GM03348 (cell line): Measurements from ENCODE around the gene HIRA.
"Not testable (repeated sequence)": the region's sequence is repeated elsewhere in the genome, so short reads cannot be mapped to it uniquely, and the experiment has no call there.

Experiments
- DNase-seq: peaks from one replicate; pipeline ENCODE4 v3.0.0; 2012; ENCODE audit warnings: low spot score

HIRA gene

DNA sequence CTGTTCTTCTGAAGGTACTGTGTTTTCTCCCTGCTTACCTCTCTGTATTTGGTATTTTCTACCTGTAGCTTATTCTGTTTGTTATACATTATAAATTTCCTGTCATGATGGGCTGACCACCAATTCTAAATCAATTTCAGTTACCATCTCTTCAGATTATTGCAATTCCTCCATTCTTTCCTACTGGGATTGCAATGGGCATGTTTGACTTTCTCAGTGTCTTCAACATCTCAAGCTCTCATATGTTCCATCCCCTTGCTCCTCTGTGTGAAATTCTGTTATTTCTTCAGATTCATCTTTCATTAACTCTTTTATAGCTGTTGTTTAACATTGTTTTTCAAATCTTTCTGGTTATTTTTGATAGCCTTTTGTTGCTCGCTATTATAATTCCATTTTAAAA is 31.5 kb upstream of the HIRA start:
- no peak for DNase-seq

DNA sequence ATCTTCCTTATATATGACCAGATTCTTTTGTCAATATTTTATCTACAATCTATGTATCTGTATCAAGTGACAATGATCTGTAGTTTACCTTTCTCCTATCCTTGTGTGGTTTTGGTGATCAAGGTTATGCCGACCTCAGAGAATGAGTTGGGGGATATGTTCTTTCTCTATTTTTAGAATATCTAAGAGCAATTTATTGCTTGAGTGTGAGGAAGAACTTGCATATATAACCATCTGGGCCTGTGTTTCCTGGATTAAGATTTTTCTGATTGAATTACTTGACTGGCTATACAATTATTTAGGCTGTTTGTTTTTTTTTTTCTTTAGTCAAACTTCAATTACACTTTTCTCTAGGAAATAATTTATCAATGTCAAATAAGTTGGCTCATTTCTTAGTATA is 30.0 kb upstream of the HIRA start:
- no peak for DNase-seq

DNA sequence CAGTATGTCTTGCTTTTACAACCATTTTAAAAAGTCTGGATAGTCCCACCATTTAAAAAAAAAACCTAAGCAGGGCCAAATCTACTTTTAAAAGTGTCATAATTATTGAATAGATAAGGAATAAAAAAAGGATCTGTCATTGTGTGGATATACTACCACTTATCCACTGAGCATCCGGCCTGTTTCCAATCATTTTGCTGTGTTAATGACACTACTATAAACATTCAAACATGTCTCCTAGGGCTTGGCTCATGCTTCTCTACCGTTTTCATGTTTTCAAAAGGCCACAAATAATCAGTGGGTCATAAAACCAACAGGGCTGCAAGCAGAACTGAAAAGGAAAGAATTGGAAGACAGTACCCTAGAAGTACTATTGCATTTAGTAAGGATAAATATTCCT is 28.5 kb upstream of the HIRA start:
- DNase-seq, result no peak

DNA sequence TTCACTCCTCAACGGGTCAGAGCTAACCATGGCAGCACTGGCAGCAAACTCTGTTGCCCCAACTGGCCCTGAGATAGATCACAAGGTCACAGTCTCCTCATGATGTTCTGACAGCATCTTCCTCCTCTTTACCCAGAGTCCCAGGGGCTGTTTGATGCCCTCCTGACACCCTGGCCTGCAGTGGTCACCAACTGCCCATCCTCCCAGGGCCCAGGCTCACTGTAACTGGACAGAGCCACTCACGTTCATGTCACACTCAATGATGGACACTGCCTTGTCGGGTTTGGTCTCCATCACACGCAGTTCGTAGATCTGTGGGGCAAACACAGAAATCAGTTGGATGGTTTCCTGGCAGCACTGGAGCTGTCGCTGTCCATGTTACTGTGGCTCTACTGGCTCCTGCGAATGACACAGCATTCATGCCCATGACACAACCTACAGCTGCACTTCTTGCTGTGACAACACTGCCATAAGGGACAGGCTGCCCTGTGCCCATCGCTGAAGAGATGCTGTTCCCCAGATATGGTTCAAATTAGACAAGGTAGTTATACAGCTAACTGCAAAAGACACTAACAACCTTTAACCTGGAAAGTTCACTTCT is 26.4 kb upstream of the HIRA start:
- DNase-seq, result no peak

DNA sequence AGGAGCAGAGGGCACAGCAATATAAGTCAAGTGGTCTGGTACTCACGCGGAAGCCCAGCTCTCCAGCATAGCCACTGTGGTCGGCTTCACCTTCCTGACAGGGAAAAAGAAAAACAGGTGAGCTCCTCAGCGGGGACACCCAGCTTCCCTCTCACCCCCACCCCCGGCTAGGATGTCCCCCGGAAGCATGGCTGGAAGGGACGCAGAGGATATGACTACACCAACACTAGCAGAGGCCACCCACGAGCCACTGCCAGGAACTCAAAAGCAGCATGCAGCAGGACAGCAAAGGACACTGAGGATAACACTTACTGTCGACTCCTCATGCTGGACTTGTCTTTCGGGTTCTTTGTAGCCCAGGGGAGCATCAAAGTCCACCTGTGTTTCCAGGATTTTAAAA is 25.0 kb upstream of the HIRA start:
- no peak for DNase-seq

DNA sequence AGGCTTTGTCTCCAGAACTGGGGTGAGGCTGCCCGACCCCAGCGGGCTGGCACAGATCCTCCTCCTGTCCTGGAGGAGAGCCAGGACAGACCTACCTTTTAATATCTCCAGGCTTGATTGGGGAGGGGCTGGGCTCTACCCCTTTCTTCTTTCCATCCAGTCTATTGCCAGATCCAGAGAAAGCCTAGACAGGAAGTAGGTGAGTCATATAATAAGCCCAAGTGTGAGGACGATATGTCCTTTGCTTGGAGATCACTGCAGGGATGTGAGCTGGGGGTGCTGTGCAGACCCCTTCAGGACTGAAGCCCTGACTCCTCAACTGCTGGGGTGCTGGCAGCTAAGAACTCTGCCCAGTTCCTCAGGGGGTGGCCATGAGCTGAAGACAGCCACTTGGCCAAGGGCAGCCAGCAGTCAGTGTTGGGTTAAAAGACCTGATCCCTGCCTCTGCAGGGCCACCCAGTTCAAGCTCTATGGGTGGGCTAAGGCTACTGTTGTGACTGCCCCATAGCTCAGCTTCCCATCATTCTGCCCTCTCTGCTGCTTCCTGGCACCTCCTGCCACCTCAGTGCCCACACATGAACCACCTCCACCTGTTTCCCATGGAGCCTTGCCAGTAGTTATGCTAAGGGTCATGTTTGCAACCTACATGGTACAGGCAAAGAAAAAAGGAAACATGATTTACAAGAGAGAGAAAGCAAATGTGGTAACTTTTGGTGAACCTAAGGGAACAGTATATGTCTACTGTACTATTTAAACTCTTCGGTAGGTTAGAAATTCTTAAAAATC is 24.2 kb upstream of the HIRA start:
- DNase-seq, result no peak

DNA sequence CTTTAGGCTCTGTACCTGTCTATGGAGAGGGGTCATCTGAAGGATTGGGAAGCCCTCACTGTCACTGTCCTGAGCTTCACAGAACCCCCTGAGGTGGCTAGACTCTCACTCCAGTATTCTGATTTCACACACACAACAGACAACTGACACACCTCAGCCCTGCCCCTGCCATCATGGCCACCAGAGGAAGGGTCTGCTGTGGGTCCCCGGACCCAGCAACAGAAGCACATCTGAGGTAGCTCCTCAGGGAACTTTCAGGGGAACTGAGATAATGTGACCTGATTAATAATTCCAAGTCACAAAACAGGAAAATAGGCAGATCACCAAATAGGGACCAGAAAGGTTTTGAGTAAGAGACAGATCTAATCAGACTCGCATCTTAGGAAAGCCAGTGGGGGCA is 23.5 kb upstream of the HIRA start:
- no peak for DNase-seq

DNA sequence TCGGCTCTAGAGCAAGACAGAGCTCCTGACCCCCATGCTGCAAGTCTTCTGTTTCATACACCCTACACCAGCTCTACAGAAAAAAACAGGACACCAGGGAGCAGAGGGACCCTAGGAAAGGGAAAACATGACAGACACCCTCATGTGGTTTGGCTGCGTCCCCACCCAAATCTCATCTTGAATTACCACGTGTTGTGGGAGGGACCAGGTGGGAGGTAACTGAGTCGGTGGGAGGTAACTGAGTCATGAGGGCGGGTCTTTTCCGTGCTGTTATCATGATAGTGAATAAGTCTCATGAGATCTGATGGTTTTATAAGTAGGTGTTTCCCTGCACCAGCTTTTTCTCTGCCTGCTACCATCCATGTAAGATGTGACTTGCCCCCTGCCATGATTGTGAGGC is 22.6 kb upstream of the HIRA start:
- no peak for DNase-seq

DNA sequence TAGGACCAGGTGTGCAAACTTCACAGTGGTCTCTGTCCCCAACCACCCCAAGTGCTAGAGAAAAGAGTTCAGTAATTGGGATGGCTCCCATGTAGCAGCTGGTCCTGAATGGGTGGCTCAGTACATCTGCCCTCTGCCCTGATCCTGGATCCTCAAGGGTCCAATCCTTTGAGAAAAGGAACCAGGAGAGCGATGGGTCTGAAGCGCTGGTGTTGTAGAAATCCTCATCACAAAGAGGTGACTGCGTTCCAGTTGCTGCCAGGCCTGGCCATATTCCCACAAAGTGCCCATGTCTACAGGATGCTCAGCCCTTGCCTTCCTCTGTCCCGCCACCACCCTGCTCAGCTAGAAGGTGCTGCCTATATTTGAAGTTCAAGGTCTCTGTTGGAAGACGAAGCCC is 22.2 kb upstream of the HIRA start:
- no peak for DNase-seq

DNA sequence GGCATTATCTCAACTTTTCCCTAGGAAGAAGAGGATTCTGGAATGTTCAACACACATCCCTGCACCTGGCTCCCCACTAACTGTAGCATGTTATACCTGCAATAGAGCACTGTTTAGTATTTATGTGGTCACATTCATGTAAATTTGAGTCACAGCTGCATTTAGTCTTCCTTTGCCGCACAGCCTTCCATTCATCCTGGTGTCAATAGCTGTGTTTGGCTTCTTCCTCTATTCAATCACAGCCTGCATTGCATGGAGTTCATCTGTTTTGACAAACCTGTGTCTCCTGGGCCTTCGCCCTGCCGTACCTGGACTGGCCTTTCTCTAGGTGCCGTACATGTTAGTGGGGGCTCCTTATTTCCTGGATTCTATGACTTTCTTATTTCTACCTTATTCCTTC is 20.0 kb upstream of the HIRA start:
- no peak for DNase-seq

DNA sequence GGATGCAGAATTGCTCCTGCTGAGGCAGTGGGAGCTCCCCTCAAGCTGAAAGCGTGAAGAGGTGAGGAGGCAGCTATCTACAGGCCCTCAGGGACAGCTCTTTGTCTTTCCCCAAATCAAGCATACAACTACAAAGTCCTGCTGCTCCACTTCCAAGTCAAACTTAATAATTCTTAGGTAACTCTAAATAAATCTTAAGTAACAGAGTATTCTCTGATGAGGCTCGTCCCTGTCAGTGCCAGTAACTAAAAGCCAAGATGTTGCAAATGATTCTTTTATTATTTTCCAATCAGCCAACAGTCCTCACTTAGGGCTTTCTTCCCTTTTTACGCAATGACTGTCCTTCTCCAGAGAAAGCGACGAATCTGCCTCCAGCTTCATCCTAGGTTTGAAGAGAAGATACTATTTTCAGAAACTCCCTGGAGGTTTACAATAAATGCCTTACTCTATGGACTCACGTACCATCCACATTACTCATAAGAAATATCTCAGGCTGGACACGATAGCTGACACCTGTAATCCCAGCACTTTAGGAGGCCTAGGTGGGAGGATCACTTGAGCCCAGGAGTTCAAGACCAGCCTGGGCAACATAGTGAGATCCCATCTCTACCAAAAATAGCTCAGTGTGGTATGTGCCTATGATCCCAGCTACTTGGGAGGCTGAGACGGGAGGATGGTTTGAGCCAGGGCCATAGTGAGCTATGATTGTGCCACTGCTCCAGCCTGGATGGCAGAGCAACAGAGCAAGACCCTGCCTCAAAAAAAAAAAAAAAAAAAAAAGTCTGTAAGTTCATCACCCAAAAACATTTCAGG is 19.0 kb upstream of the HIRA start:
- DNase-seq, result no peak

DNA sequence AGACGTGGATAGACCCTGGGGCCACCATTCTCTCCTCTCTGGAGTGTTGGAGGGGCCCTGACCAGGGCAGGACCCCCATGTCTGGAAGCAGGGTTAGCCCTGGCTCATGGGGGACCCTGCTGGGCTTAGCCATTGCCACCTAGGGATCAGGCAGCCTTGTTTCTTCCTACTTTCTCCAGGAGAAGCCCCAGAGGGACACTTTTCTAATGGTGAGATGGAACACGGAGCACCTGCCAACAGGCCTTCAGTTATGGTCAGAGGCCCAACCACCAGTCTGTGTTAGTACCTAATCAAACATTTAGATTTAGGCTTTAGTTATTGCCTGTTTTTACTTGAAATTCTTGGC is 17.9 kb upstream of the HIRA start:
- no peak for DNase-seq

DNA sequence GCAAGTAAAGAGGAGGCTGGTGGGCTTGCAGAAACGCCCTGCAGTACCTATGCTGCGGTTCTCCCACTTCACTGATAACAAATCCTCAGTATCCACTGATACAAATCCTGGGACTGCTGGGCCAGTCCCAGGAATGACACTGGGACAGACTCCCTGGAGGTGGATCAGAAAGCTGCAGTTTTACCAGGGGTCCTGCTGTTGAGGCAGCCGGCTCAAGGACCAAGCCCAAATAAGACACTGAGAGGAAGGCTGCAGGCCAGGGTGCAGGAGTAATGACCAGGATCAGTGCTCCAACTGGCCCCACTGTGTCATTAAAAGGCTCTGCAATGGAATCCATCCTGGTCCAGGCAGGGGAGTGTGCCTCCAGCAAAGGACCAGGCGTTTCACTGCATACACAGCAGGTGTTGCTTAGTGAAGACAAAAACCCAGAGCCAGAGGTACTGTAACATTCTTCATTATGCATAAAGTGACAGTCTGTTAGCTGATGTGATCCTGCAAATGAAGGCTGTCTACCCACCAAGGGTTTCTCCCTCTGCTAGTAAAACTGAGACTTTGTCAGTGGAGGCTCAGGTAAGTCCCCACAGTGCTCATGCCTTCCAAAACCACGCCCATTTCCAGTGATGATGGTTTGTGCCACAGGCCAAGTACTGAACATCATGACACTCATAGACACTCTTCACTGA is 17.3 kb upstream of the HIRA start:
- DNase-seq, result no peak

DNA sequence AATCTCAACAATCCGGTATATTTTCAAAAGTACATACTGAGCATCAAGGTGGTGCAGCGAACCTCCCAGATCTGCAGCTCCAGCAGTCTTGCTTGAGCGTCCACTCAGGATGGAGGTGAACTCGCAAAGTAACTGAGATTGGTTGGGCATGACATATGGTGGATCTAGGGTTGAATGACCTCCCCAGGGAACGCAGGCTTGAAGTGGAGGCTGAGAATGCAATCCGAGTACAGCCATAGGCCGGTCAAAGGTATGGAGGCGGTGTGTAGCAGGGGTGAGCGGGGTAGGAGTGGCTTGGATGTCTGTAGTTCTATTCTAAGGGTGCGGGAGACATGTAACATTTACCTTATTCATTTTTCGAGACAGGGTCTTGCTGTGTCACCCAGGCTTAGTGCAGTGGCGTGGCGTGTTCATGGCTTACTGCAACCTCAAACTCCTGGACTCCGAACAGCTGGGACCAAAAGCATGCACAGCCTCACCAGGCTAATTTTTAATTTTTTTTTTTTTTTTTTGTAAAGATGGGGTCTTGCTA is 16.6 kb upstream of the HIRA start:
- peak; percentile 81 for DNase-seq

DNA sequence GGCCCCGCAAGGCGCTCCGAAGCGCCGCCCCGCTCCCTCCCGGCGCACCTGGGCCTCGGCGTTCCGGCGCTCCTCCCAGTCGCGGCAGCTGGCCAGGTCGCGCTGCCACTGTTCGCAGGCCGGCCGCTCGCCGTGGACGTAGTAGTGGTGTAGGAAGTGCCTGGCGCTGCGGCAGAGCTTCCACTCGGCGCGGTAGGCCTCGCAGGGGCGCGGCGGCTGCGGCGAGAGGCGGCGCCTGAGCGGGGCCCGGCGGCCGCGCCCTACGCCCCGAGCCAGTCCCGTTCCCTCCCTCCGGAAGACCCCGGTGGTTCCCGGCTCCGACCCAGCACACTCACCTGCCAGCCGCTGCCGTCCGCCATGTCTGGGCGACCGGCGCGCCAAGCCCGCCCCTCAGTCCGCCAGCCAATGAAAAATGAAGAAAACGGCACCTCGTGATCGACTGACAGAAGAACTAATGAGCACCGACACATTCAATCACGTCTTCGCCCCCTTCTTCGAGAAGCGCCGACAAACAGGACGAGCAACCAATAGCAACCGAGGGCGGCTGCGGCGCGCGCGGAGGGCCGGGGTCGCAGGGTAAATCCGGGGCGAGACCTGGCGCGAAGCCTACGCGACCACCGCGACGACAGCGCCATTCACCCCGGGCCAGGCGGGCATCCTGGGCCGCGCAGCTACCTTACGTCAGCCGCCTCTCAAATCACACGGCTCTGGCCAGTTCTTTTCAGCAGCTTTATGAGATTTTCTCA is 16.0 kb upstream of the HIRA start, which contains the start of gene C22orf39:
Gene C22orf39 (minus strand): TSS at position 382 of the 746 bp plus-strand sequence. CDS start 23 bp downstream, at position 359.
- DNase-seq, result peak; percentile 98

DNA sequence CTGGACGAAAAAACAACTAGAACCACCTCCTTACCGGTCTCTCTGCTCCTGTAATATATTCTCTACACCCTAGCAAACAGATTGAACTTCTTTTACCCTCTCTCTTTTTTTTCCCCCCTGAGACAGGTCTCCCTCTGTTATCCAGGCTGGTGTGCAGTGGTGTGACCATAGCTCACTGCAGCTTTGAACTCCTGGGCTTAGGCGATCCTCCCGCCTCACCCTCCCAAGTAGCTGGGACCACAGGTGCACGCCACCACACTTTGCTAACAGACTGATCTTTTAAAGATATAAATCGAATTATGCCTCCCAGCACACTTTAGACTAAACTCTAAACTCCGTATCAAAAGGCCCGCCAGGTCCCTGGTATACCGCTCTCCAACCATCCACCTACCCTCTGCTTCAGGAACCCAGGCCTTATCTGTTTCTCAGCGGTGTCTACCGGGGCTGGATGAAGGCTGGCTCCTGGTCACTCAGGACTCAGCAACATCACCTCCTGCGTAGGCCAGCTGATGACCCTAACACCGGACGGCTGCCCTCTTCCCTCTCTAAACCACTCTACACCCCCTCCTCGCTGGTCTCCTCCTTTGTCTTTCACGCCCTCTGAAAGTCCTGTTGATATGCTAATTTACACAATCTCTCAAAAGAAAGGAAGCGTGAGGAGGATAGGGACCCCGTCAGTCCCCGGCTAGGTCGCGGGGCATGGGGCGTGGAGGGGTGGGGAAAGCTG is 15.2 kb upstream of the HIRA start:
- no peak for DNase-seq

DNA sequence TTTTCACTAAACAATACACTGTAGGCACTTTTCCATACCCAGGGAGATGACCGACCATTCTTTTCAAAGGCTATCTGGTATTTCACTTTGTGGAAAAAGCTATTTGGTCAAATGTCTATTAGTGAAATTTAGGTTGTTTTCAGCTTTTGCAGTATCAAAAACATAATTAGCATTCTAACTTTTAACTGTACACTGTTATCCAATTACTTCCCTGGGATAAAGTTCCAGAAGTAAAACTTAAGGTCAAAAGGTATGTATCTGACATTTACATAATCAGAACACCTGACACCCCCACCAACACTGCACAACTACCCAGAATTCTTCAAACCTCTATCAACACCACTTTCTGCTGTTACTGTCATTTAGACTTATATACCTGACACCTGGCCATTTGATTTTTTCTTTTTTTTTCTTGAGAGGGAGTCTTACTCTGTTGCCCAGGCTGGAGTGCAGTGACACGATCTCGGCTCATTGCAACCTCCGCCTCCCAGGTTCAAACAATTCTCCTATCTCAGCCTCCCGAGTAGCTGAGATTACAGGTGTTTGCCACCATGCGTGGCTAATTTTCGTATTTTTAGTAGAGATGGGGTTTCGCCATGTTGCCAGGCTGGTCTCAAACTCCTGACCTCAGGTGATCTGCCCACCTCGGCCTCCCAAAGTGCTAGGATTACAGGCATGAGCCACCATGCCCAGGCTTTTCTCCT is 13.9 kb upstream of the HIRA start:
- not testable (repeated sequence) for DNase-seq

DNA sequence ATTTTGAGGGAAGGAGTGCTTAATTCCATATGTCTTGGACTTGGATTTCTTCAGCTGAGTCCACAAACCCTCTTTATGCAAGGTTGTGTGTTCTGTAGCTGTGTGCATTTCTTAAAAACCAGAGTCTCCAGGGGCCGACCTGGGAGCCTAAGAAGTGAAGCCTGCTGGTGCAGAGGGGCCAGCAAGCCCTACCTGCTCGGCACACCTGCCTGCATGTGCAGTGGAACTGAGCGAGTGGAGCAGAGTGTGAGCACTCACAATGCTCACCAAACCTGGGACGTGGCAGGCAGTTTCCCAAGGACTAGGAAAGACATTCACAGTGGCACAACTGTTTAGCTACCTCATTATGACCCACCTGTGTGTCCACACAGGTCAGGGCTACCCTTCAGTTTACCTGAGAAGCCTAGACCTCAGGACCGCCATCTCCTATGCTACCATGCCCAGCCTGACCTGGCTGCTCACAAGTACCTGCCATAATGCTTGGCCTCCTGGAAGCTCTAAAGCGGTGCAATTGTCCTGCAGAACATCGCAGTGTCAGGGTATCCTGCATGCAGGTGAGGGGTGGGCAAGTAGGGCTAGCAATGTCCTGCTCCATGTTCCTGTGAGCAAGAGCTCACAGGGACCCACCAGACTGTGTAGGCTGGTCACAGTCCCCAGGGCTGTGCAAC is 12.1 kb upstream of the HIRA start:
- no peak for DNase-seq

DNA sequence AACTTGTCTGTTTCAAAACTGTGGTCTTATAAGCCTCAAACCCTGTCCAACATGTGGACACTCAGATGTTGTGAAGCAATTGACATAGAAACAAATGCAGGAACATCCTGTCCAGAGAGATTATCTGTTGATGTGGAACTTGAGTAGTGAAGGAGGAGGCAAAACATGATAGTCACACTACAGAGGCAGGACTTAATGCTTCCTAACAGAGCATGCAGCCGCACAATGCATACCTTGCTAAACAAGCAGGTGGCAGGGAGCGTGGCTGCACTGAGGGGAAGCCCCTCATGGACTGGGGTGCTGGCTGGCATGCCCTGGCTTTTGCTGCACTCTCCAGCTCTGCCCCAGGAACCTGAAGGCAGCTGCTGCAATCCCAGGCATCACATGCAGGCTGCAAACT is 10.6 kb upstream of the HIRA start:
- no peak for DNase-seq
